HEK293T (cell line): ENCODE data around the gene PPP1R3C.

Experiments used
- BHLHE40 ChIP-seq: fragments of 450-650 bp; IDR thresholded peaks from 2 replicates; pipeline ENCODE4 v1.6.1; 2016; ENCODE audit warnings: mild to moderate bottlenecking, moderate library complexity, borderline replicate concordance
- CTBP1 ChIP-seq: fragments of 450-650 bp; IDR thresholded peaks from 2 replicates; pipeline ENCODE4 v1.6.1; 2016; ENCODE audit warnings: borderline replicate concordance
- ELF4 ChIP-seq: fragments of 450-650 bp; IDR thresholded peaks from 2 replicates; pipeline ENCODE4 v1.6.1; 2017; ENCODE audit warnings: antibody characterized with exemption
- FOXA1 ChIP-seq: fragments of 450-650 bp; IDR thresholded peaks from 2 replicates; pipeline ENCODE4 v1.6.1; 2016; ENCODE audit warnings: mild to moderate bottlenecking
- FOXK2 ChIP-seq: fragments of 450-650 bp; IDR thresholded peaks from 2 replicates; pipeline ENCODE4 v1.6.1; 2016; ENCODE audit warnings: mild to moderate bottlenecking
- FOXM1 ChIP-seq: fragments of 450-650 bp; IDR thresholded peaks from 2 replicates; pipeline ENCODE4 v1.6.1; 2017; ENCODE audit warnings: mild to moderate bottlenecking, borderline replicate concordance
- HDGF ChIP-seq: fragments of 450-650 bp; IDR thresholded peaks from 2 replicates; pipeline ENCODE4 v1.6.1; 2017; ENCODE audit warnings: antibody characterized with exemption, borderline replicate concordance
- L3MBTL2 ChIP-seq: fragments of 450-650 bp; conservative IDR thresholded peaks from 2 replicates; pipeline ENCODE4 v1.6.1; 2016; ENCODE audit warnings: mild to moderate bottlenecking
- LEF1 ChIP-seq: fragments of 450-650 bp; IDR thresholded peaks from 2 replicates; pipeline ENCODE4 v1.6.1; 2017; ENCODE audit warnings: mild to moderate bottlenecking, borderline replicate concordance
- SP1 ChIP-seq: fragments of 450-650 bp; IDR thresholded peaks from 2 replicates; pipeline ENCODE4 v1.6.1; 2017
- SUZ12 ChIP-seq: fragments of 450-650 bp; IDR thresholded peaks from 2 replicates; pipeline ENCODE4 v1.6.1; 2016; ENCODE audit warnings: mild to moderate bottlenecking
- TARDBP ChIP-seq: fragments of 450-650 bp; IDR thresholded peaks from 2 replicates; pipeline ENCODE4 v1.6.1; 2016
- ZNF384 ChIP-seq: fragments of 450-650 bp; IDR thresholded peaks from 2 replicates; pipeline ENCODE4 v1.6.1; 2016

- no peak for TF ChIP-seq ELF4
- TF ChIP-seq SP1: no peak
- TF ChIP-seq FOXK2: no peak
- TF ChIP-seq FOXM1: no peak
- TF ChIP-seq LEF1: no peak
- TF ChIP-seq TARDBP: no peak
- TF ChIP-seq HDGF: no peak
- TF ChIP-seq ZNF384: no peak
- TF ChIP-seq SUZ12: no peak
- no peak for TF ChIP-seq BHLHE40
- no peak for TF ChIP-seq CTBP1
- TF ChIP-seq FOXA1: no peak
- no peak for TF ChIP-seq L3MBTL2
These were observed 44.9 kb downstream of the PPP1R3C start for GRCh38 chr10:91587710-91588638.
